Stomach (tissue), 9 donors: Measurements from ENCODE around the gene COL18A1. TPM values are rescaled to one million over a fixed set of nuclear protein-coding genes. Genes with fewer than 3 reads are reported as not detected.

Source experiments
- DNase-seq, 2 donors: peaks; one replicate each; pipeline versions ENCODE4 v3.0.0 to v3.0.0-alpha.2; 2013 to 2019
- H3K27ac ChIP-seq, 5 donors: fragments of 200-600 bp in 4 of 5; sonication (generic) in 4 of 5; one replicate each; pipeline ENCODE4 v1.5.1; 2013 to 2019; ENCODE audit warnings: mild to moderate bottlenecking in 1 of 5, moderate library complexity in 1 of 5
- H3K27me3 ChIP-seq, 3 donors: fragments of 200-600 bp; sonication (generic); one replicate each; pipeline ENCODE4 v1.5.1; 2017 to 2019; ENCODE audit warnings: mixed run types in 1 of 3
- H3K36me3 ChIP-seq, 4 donors: fragments of 200-600 bp; sonication (generic); 1 replicate in 3 of 4; 2 replicates in 1 of 4; pipeline ENCODE4 v1.5.1; 2016 to 2019
- H3K4me1 ChIP-seq, 4 donors: fragments of 200-600 bp; sonication (generic); one replicate each; pipeline ENCODE4 v1.5.1; 2016 to 2019
- H3K4me3 ChIP-seq, 4 donors: fragments of 200-600 bp; sonication (generic) in 3 of 4; one replicate each; pipeline ENCODE4 v1.5.1; 2016 to 2019; ENCODE audit warnings: mild to moderate bottlenecking in 1 of 4
- H3K9me3 ChIP-seq, 4 donors: fragments of 200-600 bp; sonication (generic); one replicate each; pipeline ENCODE4 v1.5.1; 2016 to 2019
- CTCF ChIP-seq, 7 experiments: fragments of 450-650 bp in 4 of 7; fragments of 200-600 bp in 3 of 7; sonication (generic) in 3 of 7; IDR thresholded peaks; one replicate each; pipeline ENCODE4 v1.5.1; 2016 to 2019; ENCODE audit warnings: antibody characterized with exemption in 7 of 7, control low read depth in 2 of 7, mild to moderate bottlenecking in 1 of 7
- EP300 ChIP-seq: sonication (generic); formaldehyde crosslinking; IDR thresholded peaks from one replicate; pipeline ENCODE4 v1.6.1; 2017; ENCODE audit warnings: antibody characterized with exemption
- POLR2A ChIP-seq, 4 donors: fragments of 450-650 bp; IDR thresholded peaks; one replicate each; pipeline ENCODE4 v1.6.1; 2016; ENCODE audit warnings: antibody characterized with exemption in 4 of 4, control low read depth in 2 of 4, mild to moderate bottlenecking in 1 of 4, moderate library complexity in 1 of 4
- POLR2AphosphoS5 ChIP-seq, 3 donors: sonication (generic); formaldehyde crosslinking; IDR thresholded peaks; one replicate each; pipeline ENCODE4 v1.6.1; 2016; ENCODE audit warnings: antibody characterized with exemption in 3 of 3
- WGBS, 5 donors: extraction: QIAGEN DNeasy Blood & Tissue Kit in 3 of 5; methylation state at CpG; one replicate each; pipeline versions ENCODE4 v1.1.5 to v1.1.7; 2013 to 2018; 5-methylcytosine and 5-hydroxymethylcytosine counted together
- intact Hi-C: fragments of 100-400 bp; cut with DNase I; formaldehyde crosslinking; loops from one replicate; pipeline ENCODE4 v1.15.1; 2023; ENCODE audit warnings: low total_unique reads
- polyA plus RNA-seq, 3 donors: library from polyadenylated mRNA; stranded (reverse); fragments of 200-250 nt; gene quantifications; one replicate each; pipeline ENCODE4 v1.2.3, GENCODE V29; 2013
- total RNA-seq, 5 donors: library from RNA; depleted of rRNA; stranded (reverse); fragments of >200 nt; gene quantifications; one replicate each; pipeline versions ENCODE4 v1.1.0 to v1.2.3, GENCODE V29; 2014 to 2016
- donor health status: healthy with polysubstance abuse.
- donor health status: Bipolar disorder and iron deficiency.
- donor health status: healthy.

The COL18A1 gene
- total and polyA plus RNA-seq, 8 donors, result 19.8 to 212 (median 34.6) TPM

GRCh38 chr21:45531393-45532215 lies 126.6 kb downstream of the COL18A1 start:
- Histone ChIP-seq H3K4me1 (peaks cover 28 to 37% (median 35%) of the 10 kb centered on the region in 4 donors), H3K4me3 (no peak overlapping the region), H3K36me3 (peaks cover 15 to 36% (median 30%) of the 10 kb centered on the region in 4 donors), H3K27me3 (no peaks in the 10 kb centered on the region), H3K27ac (no peak overlapping the region), H3K9me3 (no peaks in the 10 kb centered on the region)
- no peak for TF ChIP-seq CTCF (IDR thresholded peaks at IDR 0.05)
- no peak for TF ChIP-seq POLR2AphosphoS5 (IDR thresholded peaks at IDR 0.05)
- no peak for TF ChIP-seq POLR2A (IDR thresholded peaks at IDR 0.05)
- TF ChIP-seq EP300, result no peak
- peak in 1 of 2 donors; percentile 23 for DNase-seq
- intact Hi-C loops, result no loop called here
- 97 to 98% (median 97%) methylated on average over 59 to 76 of the region's 76 CpGs for WGBS, 5 donors

GRCh38 chr21:45532826-45533360 lies 127.9 kb downstream of the COL18A1 start:
- no peak for DNase-seq
- peaks cover 15 to 36% (median 31%) of the 10 kb centered on the region in 4 donors for H3K36me3 ChIP-seq
- peak overlapping the region in 4 of 5 donors; percentile 11 to 67 (median 50) for H3K27ac ChIP-seq
- no peak overlapping the region for H3K4me3 ChIP-seq
- TF ChIP-seq POLR2A (IDR thresholded peaks at IDR 0.05) (no peak), CTCF (IDR thresholded peaks at IDR 0.05) (no peak), POLR2AphosphoS5 (IDR thresholded peaks at IDR 0.05) (no peak), EP300 (no peak)
- H3K27me3 ChIP-seq, result no peaks in the 10 kb centered on the region
- WGBS, 5 donors, result 52 to 57% (median 55%) methylated on average over 5 to 7 of the region's 7 CpGs
- no peaks in the 10 kb centered on the region for H3K9me3 ChIP-seq
- intact Hi-C loops, result no loop called here
- peaks cover 28 to 49% (median 35%) of the 10 kb centered on the region in 4 donors for H3K4me1 ChIP-seq

- no peak overlapping the region for H3K4me3 ChIP-seq
- TF ChIP-seq EP300, result no peak
- H3K36me3 ChIP-seq, result peaks cover 15 to 36% (median 30%) of the 10 kb centered on the region in 4 donors
- H3K27me3 ChIP-seq, result no peaks in the 10 kb centered on the region
- peak; percentile 65 to 68 for DNase-seq
- 43 to 93% (median 57%) methylated on average over 7 to 12 of the region's 12 CpGs for WGBS, 5 donors
- peaks cover 28 to 49% (median 35%) of the 10 kb centered on the region in 4 donors for H3K4me1 ChIP-seq
- H3K27ac ChIP-seq, result peak overlapping the region in 4 of 5 donors; percentile 19 to 67 (median 50)
- intact Hi-C loops, result no loop called here
- H3K9me3 ChIP-seq, result no peaks in the 10 kb centered on the region
Measured at GRCh38 chr21:45533361-45533845, 128.4 kb downstream of the COL18A1 start.

GRCh38 chr21:45533846-45534635 lies 129.1 kb downstream of the COL18A1 start:
- H3K4me1 ChIP-seq, result peaks cover 28 to 49% (median 35%) of the 10 kb centered on the region in 4 donors
- intact Hi-C loops, result no loop called here
- H3K36me3 ChIP-seq, result peaks cover 15 to 32% (median 27%) of the 10 kb centered on the region in 4 donors
- H3K27me3 ChIP-seq, result no peaks in the 10 kb centered on the region
- H3K4me3 ChIP-seq, result no peak overlapping the region
- 68 to 80% (median 70%) methylated on average over 11 to 20 of the region's 20 CpGs for WGBS, 5 donors
- H3K9me3 ChIP-seq, result no peaks in the 10 kb centered on the region
- peak in 1 of 2 donors; percentile 27 for DNase-seq
- H3K27ac ChIP-seq, result peak overlapping the region in 4 of 5 donors; percentile 19 to 67 (median 50)
- no peak for TF ChIP-seq POLR2AphosphoS5 (IDR thresholded peaks at IDR 0.05)
- no peak for TF ChIP-seq POLR2A (IDR thresholded peaks at IDR 0.05)
- no peak for TF ChIP-seq CTCF (IDR thresholded peaks at IDR 0.05)
- TF ChIP-seq EP300, result no peak
